Esophagus muscularis mucosa (tissue), 4 donors: ENCODE measurements around the gene CLCF1.

ENCODE experiments used
- CTCF ChIP-seq, 3 experiments: fragments of 200-600 bp in 2 of 3; fragments of 450-650 bp in 1 of 3; sonication (generic) in 2 of 3; IDR thresholded peaks; one replicate each; pipeline ENCODE4 v1.5.1; 2017 to 2019; ENCODE audit warnings: antibody characterized with exemption in 3 of 3, mild to moderate bottlenecking in 2 of 3, moderate library complexity in 1 of 3
- EP300 ChIP-seq: sonication (generic); formaldehyde crosslinking; IDR thresholded peaks from one replicate; pipeline ENCODE4 v1.6.1; 2017; ENCODE audit warnings: antibody characterized with exemption
- POLR2AphosphoS5 ChIP-seq, 2 donors: sonication (generic); formaldehyde crosslinking; IDR thresholded peaks; one replicate each; pipeline ENCODE4 v1.6.1; 2017; ENCODE audit warnings: antibody characterized with exemption in 2 of 2

DNA sequence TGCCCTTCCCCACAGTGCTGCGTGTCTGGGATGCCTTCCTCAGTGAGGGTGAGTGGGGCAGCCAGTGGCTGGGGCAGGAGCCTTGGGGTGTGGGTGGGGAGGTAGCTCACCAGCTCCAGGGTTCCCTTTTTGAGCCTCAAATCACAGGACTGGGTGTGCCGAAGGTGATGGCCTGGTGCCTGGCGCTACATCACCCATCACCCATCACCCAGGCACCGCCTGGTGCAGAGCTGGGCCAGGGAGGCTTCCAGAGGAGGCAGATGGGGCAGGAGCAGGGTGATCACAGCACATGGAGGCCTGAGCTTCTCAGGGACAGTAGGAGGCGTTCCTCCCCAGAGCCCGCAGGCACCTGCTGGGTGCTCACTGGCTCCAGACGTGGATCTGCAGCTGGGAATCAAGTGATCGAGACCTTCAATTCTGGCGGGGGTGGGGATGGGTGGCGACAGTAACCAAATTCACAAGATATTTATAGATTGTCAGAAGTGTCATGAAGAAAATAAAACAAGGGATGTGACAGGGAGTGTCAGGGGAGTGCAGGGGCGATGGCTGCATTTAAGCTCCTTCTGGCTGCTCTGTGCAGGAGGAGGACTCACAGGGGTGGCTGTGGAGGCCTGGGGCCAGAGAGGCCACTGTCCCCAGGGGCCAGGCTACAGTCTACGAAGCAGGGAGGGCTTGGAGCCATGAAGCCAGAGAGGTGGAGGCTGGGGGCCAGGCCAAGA is 33.7 kb upstream of the CLCF1 start:
- TF ChIP-seq POLR2AphosphoS5 (IDR thresholded peaks at IDR 0.05) (no peak), EP300 (no peak), CTCF (IDR thresholded peaks at IDR 0.05) (no peak)
